Stimulated activated CD8-positive, alpha-beta memory T cell treated with anti-CD3 and anti-CD28 coated beads, Interleukin-2, amount 100 ng/mL, for 48 hours (primary cell): Measurements from ENCODE around the gene PPP2R2D.

Source experiments
- DNase-seq, 2 donors: peaks; one replicate each; pipeline ENCODE4 v3.0.0-alpha.2; 2020; ENCODE audit warnings: low read depth in 2 of 2

Gene PPP2R2D

GRCh38 chr10:131900350-131901152 lies at the start of gene PPP2R2D:
Gene PPP2R2D, plus strand, starts transcription at chr10:131901008. Its CDS starts 141 bp downstream, at chr10:131901149.
- peak; percentile 91 to 92 for DNase-seq

DNA sequence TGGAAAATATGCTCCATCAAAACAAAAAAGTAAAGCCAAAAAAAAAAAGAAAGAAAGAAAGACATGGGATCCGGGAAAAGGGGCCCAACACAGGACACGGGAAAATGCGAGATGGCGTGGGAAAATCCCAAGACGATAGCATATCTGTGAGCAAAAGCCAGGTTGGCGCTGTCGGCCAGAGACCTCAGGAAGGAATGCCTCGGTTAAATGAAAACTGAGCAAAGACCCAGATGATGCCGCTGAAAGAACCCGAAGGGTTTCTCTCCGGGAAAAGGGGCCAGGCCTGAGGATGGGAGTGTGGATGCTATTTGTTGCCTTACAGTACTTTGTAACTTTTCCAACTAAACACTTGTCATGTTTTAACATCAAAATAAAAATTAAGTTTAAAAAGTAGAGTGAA lies 49.5 kb upstream of the PPP2R2D start:
- DNase-seq, result no peak

GRCh38 chr10:131852176-131852822 lies 48.5 kb upstream of the PPP2R2D start:
- DNase-seq, result no peak

GRCh38 chr10:131852823-131853609 lies 47.8 kb upstream of the PPP2R2D start:
- no peak for DNase-seq

- DNase-seq, result no peak
Observed at GRCh38 chr10:131853610-131853964, 47.2 kb upstream of the PPP2R2D start.

DNA sequence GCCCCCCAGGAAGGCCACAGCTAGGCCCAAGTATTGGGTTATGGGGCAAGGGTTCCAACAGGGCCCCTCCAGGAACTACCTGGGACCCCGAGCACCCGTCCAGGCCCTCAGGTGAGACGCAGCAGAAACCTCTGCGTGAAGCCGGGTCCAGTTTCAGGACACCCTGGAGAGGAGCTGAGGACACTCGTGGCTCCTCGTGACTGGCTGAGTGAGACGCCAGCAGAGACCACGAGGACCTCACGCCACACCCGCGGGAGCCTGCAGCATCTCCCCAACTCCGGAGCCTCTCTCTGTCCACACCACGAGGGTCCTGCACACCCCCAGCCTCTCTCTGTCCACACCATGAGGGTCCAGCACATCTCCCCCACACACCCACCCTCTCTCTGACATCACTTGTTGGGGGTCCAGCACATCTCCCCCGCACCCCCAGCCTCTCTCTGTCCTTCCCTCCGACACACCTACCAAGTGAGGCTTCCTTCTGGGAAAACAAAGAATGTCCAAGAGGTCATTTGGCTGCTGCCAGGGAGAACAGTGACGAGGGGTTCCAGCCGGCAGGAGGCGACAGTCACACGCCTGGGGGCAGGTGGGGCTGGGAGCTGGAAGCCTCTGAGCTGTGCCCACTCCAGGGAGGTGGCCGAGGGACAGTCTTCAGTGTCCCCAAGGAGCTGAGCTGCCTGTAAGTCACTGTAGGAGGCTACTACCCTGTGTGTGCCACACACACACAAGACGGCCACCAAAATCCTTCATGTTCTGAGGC lies 46.1 kb upstream of the PPP2R2D start:
- DNase-seq, result no peak

DNA sequence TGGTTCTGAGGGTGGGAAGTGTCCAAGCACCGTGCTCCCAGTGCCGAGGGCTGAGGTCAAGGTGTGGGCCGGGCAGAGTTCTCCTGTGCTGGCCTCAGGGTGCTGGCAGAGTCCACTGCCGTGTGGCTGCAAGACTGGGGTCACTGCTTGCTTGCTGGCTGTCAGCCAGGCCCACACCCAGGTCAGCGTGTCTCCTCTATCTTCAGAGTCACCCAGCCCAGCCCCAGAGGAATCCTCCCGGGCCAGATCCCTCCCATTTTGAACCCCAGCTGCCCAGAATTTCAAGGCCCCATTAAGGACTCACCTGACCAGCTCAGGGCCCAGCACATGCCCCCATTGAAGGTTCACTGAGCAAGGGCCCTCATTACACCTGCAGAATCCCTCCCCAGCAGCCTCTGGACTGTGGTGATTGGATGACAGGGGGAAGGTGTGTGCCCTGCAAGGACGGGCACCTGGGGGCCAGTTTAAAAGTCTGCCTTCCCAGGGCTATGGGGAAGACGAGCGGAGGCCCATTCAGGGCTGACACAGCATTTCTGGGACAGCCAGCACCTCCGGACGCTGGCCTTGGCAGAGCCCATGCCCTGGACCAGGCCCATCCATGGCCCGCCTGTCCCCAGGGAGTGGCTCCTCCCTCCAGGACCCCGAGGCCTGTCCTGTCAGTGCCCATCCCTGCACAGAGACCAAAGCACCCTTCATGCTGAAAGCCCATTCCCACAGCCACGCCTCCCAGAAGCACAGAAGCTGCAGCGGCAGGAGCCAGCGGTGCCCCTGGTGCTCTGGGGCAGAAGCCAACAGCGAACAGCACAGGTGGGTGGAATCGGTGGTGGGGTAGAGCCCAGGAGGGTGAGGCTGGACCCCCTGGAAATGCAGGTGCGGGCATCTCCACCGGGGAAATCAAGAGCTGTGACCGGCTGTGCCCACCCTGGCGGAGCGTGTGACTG lies 45.1 kb upstream of the PPP2R2D start:
- DNase-seq, result no peak

- DNase-seq, result no peak
Observed at GRCh38 chr10:131856441-131857094, 44.2 kb upstream of the PPP2R2D start.

DNA sequence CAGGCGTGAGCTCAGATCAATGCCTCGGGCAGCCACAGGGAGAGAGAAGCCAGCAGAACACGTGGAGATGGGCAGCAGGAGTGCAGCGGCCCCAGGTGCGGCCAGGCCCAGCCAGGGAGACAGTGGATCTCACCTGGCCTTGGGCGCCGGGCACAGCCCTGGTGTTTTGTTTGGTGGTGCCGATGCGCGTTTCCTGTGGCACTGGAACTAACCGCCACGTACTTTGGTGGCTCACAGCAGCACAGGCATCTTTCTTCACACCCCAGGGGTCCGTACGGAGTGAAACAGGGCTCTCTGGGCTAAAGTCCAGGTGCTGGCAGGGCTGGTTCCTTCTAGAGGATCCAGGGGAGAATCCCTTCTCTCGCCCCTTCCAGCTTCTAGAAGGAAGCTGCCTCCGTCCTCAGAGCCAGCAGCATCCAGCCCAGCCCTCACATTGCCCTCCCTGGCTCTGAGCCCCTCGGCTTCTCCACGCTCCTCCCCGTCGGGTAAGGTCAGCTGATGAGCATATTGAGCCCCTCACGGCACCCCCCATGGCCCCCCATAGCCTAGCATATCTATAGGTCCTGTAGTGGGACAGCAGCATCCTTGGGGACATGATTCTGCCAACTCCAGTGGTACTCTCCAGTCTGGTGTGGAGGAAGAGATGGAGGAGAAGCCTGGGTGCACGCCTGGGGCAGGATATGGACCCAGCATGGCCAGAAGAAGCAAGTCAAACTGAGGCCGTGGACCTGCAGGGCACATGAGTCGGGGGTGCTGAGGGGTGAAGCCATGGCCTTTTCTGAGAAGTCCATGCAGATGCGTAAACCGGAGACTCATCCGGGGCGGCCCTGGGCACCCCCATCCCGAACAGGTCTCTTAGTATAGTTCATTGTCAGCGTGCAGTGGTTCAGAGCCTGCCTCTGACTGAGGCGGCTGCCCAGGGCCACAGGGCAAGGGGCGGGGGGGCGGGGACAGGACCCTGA lies 43.4 kb upstream of the PPP2R2D start:
- no peak for DNase-seq

- no peak for DNase-seq
Observed at GRCh38 chr10:131858118-131858515, 42.7 kb upstream of the PPP2R2D start.

GRCh38 chr10:131858583-131859340 lies 42.0 kb upstream of the PPP2R2D start:
- DNase-seq, result no peak

DNA sequence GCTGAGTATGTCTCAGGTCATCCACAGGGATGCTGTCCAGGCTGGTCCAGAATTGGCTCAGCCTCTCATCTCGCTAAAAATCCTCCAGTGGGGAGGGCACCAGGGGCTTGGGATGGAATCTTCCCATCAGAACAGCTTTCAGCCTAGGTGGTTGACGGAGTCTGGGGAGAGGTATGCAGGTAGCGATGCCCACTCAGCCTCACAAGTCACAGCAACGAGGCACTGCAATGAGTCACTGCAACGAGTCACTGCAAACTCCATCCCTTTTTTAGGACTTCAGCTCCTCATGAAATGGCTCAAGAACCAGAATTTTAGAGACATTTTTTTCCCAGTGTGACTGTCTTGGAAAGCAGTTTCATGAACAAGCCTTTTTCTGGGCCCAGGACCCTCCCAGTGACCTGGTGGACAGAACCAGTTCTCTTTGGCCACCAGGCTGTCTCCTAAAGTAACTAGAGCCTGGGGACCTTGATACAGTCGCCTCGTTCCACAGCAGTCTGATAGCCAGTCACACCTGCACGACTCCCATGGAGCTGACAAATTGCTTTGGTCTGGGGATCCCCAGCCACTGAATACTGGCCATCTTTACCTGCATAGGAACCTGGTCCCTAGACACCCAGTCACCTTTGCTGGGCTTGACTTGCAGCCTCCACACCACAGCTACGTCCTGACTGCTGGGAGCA lies 41.3 kb upstream of the PPP2R2D start:
- DNase-seq, result no peak

GRCh38 chr10:131860311-131860710 lies 40.5 kb upstream of the PPP2R2D start:
- DNase-seq, result no peak

DNA sequence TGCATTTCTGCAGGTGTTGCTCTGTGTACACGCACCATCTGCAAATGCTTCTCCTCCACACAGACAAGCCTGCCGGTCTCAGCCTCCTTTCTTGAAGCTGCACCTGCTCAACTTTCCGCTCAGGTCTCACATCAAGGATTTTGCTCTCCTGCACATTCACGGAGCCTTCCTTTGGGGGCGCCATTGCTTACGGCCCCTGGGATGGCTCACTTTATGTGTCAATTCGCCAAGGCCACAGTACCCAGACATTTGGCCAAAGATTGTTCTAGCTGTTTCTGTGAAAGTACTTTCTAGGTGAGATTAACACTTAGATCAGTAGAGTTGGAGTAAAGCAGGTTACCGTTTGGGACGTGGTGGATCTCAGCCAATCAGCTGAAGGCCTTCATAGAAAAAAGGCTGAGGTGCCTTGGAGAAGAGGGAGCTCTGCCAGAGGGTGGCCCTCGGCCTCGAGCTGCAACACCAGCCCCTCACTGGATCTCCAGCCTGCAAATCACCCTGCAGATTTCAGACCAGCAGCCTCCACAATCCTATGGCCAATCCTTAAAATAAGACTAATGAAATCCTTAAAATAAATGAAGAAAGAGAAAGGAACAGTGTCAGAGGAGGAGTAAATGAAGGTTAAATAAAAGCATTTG lies 39.9 kb upstream of the PPP2R2D start:
- no peak for DNase-seq

DNA sequence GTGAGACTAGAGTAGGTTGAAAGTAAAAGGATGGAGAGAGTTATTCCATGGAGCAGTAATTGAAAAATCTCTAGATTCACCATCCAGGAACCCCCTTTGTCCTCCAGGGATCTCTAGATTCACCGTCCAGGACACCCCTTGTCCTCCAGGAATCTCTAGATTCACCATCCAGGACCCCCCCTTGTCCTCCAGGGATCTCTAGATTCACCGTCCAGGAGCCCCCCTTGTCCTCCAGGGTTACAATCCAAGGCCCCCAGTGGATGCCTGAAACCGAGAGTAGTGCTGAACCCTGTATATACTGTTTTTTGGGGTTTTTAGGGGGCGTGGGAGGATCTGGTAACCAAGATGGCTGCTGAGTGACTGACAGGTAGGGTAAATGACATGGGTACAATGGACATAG lies 38.3 kb upstream of the PPP2R2D start:
- no peak for DNase-seq

DNA sequence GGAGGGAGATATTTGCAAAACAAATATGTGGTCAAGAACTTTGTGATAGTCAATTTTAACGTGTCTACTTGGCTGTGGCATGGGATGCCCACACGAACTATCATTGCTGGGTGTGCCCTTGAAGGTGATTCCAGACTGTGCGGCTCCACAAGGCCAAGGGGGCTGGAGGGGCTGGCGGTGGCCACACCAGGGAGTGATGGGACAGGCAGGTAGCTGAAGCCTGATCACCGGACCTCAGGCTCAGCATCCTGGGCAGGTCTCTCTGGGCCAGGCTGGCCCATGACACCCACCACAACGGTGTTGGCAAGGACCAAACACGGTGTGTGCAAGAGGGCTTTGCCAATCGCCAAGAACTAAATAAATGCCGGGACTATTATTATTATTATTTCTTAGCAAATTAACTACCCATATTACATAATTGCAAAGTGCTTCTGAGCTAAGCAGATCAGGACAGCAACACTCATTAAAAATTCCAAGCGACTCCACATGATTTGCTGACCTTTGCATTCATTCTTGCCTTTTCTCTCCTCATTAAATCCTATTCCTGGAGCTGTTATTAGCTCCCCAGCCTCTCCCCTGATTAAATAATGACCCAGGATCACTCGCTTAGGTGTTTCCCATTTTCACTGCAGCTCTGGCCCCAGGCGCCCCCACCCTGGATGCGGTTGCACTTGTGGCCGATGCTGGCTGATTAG lies 35.4 kb upstream of the PPP2R2D start:
- DNase-seq, result no peak

DNA sequence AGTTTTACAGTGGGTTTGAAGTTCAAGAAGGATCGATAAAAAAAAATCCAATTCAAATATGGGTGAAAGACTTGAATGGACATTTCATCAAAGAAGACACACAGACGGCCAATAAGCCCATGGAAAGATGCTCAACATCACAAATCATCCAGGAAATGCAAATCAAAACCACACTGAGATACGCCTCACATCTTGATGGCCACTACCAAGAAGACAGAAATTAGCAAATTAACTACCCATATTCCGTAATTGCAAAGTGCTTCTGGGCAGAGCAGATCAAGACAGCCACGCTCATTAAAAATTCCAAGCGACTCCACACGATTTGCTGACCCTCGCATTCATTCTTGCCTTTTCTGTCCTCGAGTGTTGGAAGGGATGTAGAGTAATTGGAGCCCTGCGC lies 34.1 kb upstream of the PPP2R2D start:
- DNase-seq, result no peak
